ENCODE data around the gene SEMA3A.

The SEMA3A gene

DNA sequence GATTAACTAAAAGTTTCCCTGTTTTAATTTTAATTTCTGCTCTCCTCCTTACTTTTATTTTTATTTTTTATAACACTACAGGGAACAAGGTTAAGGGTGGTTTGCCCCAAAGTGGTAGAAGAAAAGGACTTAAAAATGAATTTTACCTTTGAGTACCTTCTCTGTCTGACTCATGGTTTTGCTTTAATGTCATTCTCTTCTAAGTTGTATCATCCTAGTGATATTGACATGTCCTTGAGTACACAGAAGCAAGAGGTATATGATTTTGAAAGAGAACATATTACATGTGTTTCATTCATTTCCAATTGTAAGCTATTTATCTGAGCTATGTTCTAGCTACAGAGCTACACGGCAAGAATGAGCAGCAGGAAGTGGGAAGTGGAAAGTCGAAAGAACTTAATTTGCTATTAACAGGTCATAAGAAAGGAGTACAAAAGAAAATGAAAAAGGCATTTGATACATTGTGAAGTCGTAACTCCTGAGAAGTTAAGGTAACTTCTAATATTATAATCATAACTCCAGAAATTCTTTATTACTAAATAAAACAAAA, 112.5 kb downstream of the SEMA3A start:
- Histone ChIP-seq H3K27ac (ENCODE audit: low read length) (no peak overlapping the region), H3K36me3 (replicated peaks; ENCODE audit: low read depth, low read length) (no peaks in the 10 kb centered on the region), H3K4me3 (ENCODE audit: low read length) (no peak overlapping the region), H3K9me3 (ENCODE audit: insufficient read depth, low read length) (no peaks in the 10 kb centered on the region), H3K4me1 (ENCODE audit: low read length) (0 out of 2 replicates have a peak, but pooled peaks cover 3% of the 10 kb centered on the region), H3K4me2 (ENCODE audit: low read length) (peak overlapping the region; percentile 36), H3K27me3 (ENCODE audit: low read depth, low read length) (no peaks in the 10 kb centered on the region), H3K79me2 (ENCODE audit: low read length) (no peaks in the 10 kb centered on the region), H3K9ac (ENCODE audit: low read length) (no peak overlapping the region), H4K20me1 (ENCODE audit: insufficient read depth, low read length) (no peaks in the 10 kb centered on the region), H2AFZ (ENCODE audit: low read depth, low read length) (peak overlapping the region; percentile 52; the same call in 1 of the 2 replicates)
- no peak for TF ChIP-seq EZH2phosphoT487 (IDR thresholded peaks at IDR 0.05; ENCODE audit: low read depth)
- TF ChIP-seq, protein P1, sequence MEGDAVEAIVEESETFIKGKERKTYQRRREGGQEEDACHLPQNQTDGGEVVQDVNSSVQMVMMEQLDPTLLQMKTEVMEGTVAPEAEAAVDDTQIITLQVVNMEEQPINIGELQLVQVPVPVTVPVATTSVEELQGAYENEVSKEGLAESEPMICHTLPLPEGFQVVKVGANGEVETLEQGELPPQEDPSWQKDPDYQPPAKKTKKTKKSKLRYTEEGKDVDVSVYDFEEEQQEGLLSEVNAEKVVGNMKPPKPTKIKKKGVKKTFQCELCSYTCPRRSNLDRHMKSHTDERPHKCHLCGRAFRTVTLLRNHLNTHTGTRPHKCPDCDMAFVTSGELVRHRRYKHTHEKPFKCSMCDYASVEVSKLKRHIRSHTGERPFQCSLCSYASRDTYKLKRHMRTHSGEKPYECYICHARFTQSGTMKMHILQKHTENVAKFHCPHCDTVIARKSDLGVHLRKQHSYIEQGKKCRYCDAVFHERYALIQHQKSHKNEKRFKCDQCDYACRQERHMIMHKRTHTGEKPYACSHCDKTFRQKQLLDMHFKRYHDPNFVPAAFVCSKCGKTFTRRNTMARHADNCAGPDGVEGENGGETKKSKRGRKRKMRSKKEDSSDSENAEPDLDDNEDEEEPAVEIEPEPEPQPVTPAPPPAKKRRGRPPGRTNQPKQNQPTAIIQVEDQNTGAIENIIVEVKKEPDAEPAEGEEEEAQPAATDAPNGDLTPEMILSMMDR (IDR thresholded peaks at IDR 0.05; ENCODE audit: low read depth, low read length) = no peak

DNA sequence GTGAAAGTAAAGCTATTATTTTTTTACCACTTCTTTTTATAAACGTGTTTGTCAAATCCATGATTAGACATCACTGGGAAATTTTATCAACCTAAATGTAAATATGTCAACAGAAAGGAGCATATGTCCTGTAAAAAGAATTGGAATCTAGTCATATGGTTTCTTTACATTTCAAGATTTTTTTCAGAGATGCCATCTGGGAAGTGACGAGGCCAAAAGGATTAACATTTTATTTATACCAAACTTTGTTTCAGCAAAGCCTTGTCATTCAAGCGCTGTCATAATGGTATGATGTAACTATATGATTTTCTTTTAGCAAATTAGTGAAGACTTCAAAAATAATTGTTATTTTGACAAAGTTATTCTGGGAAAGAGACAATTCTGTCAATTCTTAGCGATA, 117.3 kb downstream of the SEMA3A start:
- Histone ChIP-seq H3K9me3 (ENCODE audit: insufficient read depth, low read length) (no peaks in the 10 kb centered on the region), H3K4me3 (ENCODE audit: low read length) (no peak overlapping the region), H3K4me2 (ENCODE audit: low read length) (no peak overlapping the region), H2AFZ (ENCODE audit: low read depth, low read length) (no peak overlapping the region), H3K36me3 (replicated peaks; ENCODE audit: low read depth, low read length) (no peaks in the 10 kb centered on the region), H3K27ac (ENCODE audit: low read length) (no peak overlapping the region), H3K27me3 (ENCODE audit: low read depth, low read length) (no peaks in the 10 kb centered on the region), H3K9ac (ENCODE audit: low read length) (no peak overlapping the region), H3K79me2 (ENCODE audit: low read length) (no peaks in the 10 kb centered on the region), H4K20me1 (ENCODE audit: insufficient read depth, low read length) (no peaks in the 10 kb centered on the region), H3K4me1 (ENCODE audit: low read length) (0 out of 2 replicates have a peak, but pooled peaks cover 9% of the 10 kb centered on the region)
- no peak for TF ChIP-seq EZH2phosphoT487 (IDR thresholded peaks at IDR 0.05; ENCODE audit: low read depth)
- TF ChIP-seq, protein P1 (IDR thresholded peaks at IDR 0.05; ENCODE audit: low read depth, low read length) = no peak

DNA sequence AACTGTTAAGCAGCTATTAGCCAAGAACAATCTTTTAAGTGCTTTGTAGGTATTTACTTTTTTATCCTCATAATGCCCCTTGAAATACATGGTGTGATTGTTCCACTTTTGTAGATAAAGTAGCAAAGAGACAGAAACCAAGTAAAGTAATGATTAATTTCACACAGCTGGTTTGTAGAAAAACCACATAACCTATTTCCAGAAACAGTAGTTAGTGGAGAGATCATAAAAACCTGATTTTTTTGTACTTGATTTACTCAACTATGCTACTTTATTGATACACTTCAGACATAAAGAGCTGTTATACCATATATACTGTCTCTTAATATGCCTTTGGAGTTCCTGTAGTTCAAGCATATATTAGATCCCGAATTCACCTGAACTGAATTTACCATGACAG, 118.4 kb downstream of the SEMA3A start:
- no peaks in the 10 kb centered on the region for H3K27me3 ChIP-seq (ENCODE audit: low read depth, low read length)
- H3K4me1 ChIP-seq (ENCODE audit: low read length) = 0 out of 2 replicates have a peak, but pooled peaks cover 6% of the 10 kb centered on the region
- H2AFZ ChIP-seq (ENCODE audit: low read depth, low read length) = no peak overlapping the region
- H3K79me2 ChIP-seq (ENCODE audit: low read length) = no peaks in the 10 kb centered on the region
- H3K27ac ChIP-seq (ENCODE audit: low read length) = no peak overlapping the region
- TF ChIP-seq, protein P1 (IDR thresholded peaks at IDR 0.05; ENCODE audit: low read depth, low read length) = no peak
- TF ChIP-seq EZH2phosphoT487 (IDR thresholded peaks at IDR 0.05; ENCODE audit: low read depth) = no peak
- no peaks in the 10 kb centered on the region for H3K36me3 ChIP-seq (replicated peaks; ENCODE audit: low read depth, low read length)
- H3K4me3 ChIP-seq (ENCODE audit: low read length) = no peak overlapping the region
- H3K4me2 ChIP-seq (ENCODE audit: low read length) = no peak overlapping the region
- H4K20me1 ChIP-seq (ENCODE audit: insufficient read depth, low read length) = no peaks in the 10 kb centered on the region
- no peak overlapping the region for H3K9ac ChIP-seq (ENCODE audit: low read length)
- H3K9me3 ChIP-seq (ENCODE audit: insufficient read depth, low read length) = no peaks in the 10 kb centered on the region

DNA sequence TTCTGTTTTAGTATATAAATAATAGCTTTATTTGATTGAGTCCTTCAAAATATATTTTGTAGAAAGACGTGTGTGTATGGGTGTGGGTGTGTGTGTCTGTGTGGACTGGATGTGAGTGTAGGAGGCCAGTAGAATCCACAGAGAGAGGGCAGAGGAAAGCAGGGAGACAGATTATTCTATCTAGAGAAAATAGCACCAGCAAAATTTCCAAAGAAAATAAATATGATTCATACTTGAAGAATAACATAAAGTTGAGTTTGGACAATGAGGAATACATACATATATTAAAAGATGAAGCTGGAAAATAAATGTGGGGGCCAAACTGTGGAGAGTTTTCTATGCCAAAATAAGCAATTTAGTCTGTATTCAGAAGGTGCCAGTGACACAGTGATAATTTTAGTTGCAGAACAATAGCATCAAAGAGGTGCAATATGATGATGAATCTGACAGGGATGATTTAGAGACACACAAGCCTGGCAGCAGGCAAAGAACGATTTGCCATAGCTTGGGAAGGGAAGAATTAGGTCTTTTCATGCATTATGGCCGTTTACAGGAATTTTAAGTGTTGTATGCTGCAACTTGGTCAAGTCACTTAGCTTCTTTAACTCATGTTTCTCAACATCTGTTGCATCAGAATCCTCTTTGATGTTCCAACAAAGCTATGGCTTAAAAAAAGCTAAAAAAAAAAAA, 121.3 kb downstream of the SEMA3A start:
- 0 out of 2 replicates have a peak, but pooled peaks cover 6% of the 10 kb centered on the region for H3K4me1 ChIP-seq (ENCODE audit: low read length)
- H3K9me3 ChIP-seq (ENCODE audit: insufficient read depth, low read length) = no peaks in the 10 kb centered on the region
- H2AFZ ChIP-seq (ENCODE audit: low read depth, low read length) = no peak overlapping the region
- H4K20me1 ChIP-seq (ENCODE audit: insufficient read depth, low read length) = no peaks in the 10 kb centered on the region
- TF ChIP-seq EZH2phosphoT487 (IDR thresholded peaks at IDR 0.05; ENCODE audit: low read depth) = no peak
- H3K27me3 ChIP-seq (ENCODE audit: low read depth, low read length) = no peaks in the 10 kb centered on the region
- no peak overlapping the region for H3K4me3 ChIP-seq (ENCODE audit: low read length)
- H3K9ac ChIP-seq (ENCODE audit: low read length) = no peak overlapping the region
- no peak overlapping the region for H3K27ac ChIP-seq (ENCODE audit: low read length)
- H3K36me3 ChIP-seq (replicated peaks; ENCODE audit: low read depth, low read length) = no peaks in the 10 kb centered on the region
- H3K79me2 ChIP-seq (ENCODE audit: low read length) = no peaks in the 10 kb centered on the region
- no peak overlapping the region for H3K4me2 ChIP-seq (ENCODE audit: low read length)

Data from OCI-LY3 (cell line).